Hepatocyte (in vitro differentiated cells): ENCODE measurements around the gene CHRDL1. TPM values are rescaled to one million over a fixed set of nuclear protein-coding genes. Genes with fewer than 3 reads are reported as not detected.

Source experiments
- DNase-seq: peaks from one replicate; pipeline ENCODE4 v3.0.0-alpha.2; 2016; ENCODE audit warnings: low spot score
- H2AFZ ChIP-seq: fragments of 200-600 bp; sonication (generic); 2 replicates; pipeline ENCODE4 v1.6.0; 2016; ENCODE audit warnings: antibody characterized with exemption, mild to moderate bottlenecking
- H3K27ac ChIP-seq: fragments of 200-600 bp; sonication (generic); 2 replicates; pipeline ENCODE4 v1.5.1; 2016; ENCODE audit warnings: mild to moderate bottlenecking
- H3K27me3 ChIP-seq: fragments of 200-600 bp; sonication (generic); 2 replicates; pipeline ENCODE4 v1.6.1; 2016
- H3K36me3 ChIP-seq: fragments of 200-600 bp; sonication (generic); replicated peaks from 2 replicates; pipeline ENCODE4 v1.5.1; 2016; ENCODE audit warnings: low read depth; ENCODE audit not compliant: insufficient read depth
- H3K4me1 ChIP-seq: fragments of 200-600 bp; sonication (generic); 2 replicates; pipeline ENCODE4 v1.5.1; 2016; ENCODE audit warnings: mild to moderate bottlenecking, moderate library complexity; ENCODE audit not compliant: insufficient read depth
- H3K4me2 ChIP-seq: fragments of 200-600 bp; sonication (generic); 2 replicates; pipeline ENCODE4 v1.6.0; 2016
- H3K4me3 ChIP-seq: fragments of 200-600 bp; sonication (generic); 2 replicates; pipeline ENCODE4 v1.5.1; 2016; ENCODE audit warnings: mild to moderate bottlenecking
- H3K79me2 ChIP-seq: fragments of 200-600 bp; sonication (generic); 2 replicates; pipeline ENCODE4 v1.6.0; 2017; ENCODE audit warnings: mild to moderate bottlenecking
- H3K9me2 ChIP-seq: fragments of 200-600 bp; sonication (generic); replicated peaks from 2 replicates; pipeline ENCODE4 v1.6.0; 2017; ENCODE audit warnings: mild to moderate bottlenecking; ENCODE audit not compliant: insufficient read depth
- H3K9me3 ChIP-seq: fragments of 200-600 bp; sonication (generic); 2 replicates; pipeline ENCODE4 v1.5.1; 2016; ENCODE audit warnings: low read depth, mild to moderate bottlenecking
- H4K20me1 ChIP-seq: fragments of 200-600 bp; sonication (generic); 2 replicates; pipeline ENCODE4 v1.6.0; 2016; ENCODE audit warnings: mild to moderate bottlenecking; ENCODE audit not compliant: insufficient read depth, poor library complexity, severe bottlenecking
- EZH2 ChIP-seq: fragments of 200-600 bp; sonication (generic); IDR thresholded peaks from 2 replicates; pipeline ENCODE4 v1.6.1; 2016; ENCODE audit warnings: antibody characterized with exemption, mild to moderate bottlenecking, borderline replicate concordance
- EZH2phosphoT487 ChIP-seq: fragments of 200-600 bp; sonication (generic); IDR thresholded peaks from one replicate; pipeline ENCODE4 v1.6.1; 2018; ENCODE audit warnings: antibody characterized with exemption, mild to moderate bottlenecking, low read depth, moderate library complexity; ENCODE audit not compliant: unreplicated experiment, severe bottlenecking
- WGBS: methylation state at CpG from one replicate; pipeline ENCODE4 v1.1.6; 2016; ENCODE audit warnings: low lambda C conversion rate; ENCODE audit errors: missing lambda C conversion rate; 5-methylcytosine and 5-hydroxymethylcytosine counted together
- polyA plus RNA-seq: library from polyadenylated mRNA; unstranded; fragments of >200 nt; fragmentation: Nextera tagmentation; extraction: Ambion mirVana; gene quantifications from 2 replicates; pipeline ENCODE4 v1.2.1, GENCODE V29; 2016
- total RNA-seq: library from RNA; depleted of rRNA; stranded (reverse); fragments of >200 nt; gene quantifications from 2 replicates; pipeline ENCODE4 v1.2.3, GENCODE V29; 2014
- TF ChIP-seq, protein P1 (sequence below): fragments of 200-600 bp; sonication (generic); IDR thresholded peaks from 2 replicates; pipeline ENCODE4 v1.5.1; 2016; ENCODE audit warnings: antibody characterized with exemption, mild to moderate bottlenecking; ENCODE audit not compliant: poor library complexity

The CHRDL1 gene
- total and polyA plus RNA-seq, 2 experiments from 2014 or later = 0.82 to 1.6 TPM

DNA sequence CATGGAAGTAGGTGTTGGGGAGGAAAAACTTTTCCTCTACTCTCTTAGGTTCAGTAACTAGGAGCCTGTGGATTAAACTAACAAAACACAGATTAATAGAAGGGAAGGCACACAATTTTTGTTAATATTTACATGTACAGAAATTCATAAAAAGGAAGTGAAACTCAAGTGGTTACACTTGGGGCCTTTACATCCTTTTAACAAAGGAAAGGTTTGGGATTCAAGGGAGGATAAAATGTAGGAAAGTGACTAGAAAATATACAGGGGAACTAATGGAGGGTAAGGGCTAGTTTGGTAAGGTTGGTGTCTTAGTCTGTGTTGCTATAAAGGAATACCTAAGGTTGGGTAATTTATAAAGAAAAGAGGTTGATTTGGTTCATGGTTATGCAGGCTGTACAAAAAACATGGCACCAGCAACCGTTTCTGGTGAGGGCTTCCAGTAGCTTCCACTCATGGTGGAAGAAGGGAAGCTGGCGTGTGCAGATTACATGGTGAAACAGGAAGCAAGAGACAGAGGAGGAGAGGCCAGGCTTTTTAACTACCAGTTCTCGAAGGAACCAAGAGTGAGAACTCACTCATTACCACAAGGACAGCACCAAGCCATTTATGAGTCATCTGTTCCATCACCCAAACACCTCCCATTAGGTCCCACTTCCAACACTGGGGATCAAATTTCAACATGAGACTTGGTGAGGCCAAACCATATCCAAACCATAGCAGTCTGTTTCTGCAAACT lies 124.4 kb downstream of the CHRDL1 start:
- H3K27ac ChIP-seq = no peak overlapping the region
- no peak overlapping the region for H2AFZ ChIP-seq
- 74% methylated on average over 3 of the region's 3 CpGs for WGBS
- no peaks in the 10 kb centered on the region for H4K20me1 ChIP-seq
- H3K4me2 ChIP-seq = no peak overlapping the region
- no peaks in the 10 kb centered on the region for H3K36me3 ChIP-seq
- H3K4me3 ChIP-seq = no peak overlapping the region
- no peak for TF ChIP-seq EZH2
- no peaks in the 10 kb centered on the region for H3K9me3 ChIP-seq
- H3K79me2 ChIP-seq = no peaks in the 10 kb centered on the region
- no peaks in the 10 kb centered on the region for H3K27me3 ChIP-seq
- DNase-seq = no peak
- no peaks in the 10 kb centered on the region for H3K9me2 ChIP-seq
- no peaks in the 10 kb centered on the region for H3K4me1 ChIP-seq

DNA sequence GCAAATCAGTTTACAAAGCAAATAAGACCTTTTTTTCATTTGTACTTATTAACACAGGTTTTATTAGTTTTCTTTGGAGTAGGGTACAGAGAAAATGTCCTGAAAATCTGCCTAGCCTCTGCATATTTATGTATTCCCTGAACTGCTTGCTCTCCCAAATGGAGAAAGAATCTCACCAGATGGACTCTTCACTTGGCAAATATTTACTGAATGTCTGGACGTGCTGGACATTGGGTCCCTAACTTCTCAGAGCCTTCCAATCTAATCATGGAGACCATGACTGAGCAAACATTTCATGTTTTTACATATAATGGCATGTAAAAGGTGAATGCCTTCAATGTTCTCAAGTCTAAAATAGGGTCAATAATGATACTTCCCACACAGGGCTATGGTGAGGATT lies 126.0 kb downstream of the CHRDL1 start:
- no peaks in the 10 kb centered on the region for H3K79me2 ChIP-seq
- H2AFZ ChIP-seq = no peak overlapping the region
- no peak for TF ChIP-seq EZH2phosphoT487
- no peak for TF ChIP-seq EZH2
- TF ChIP-seq, protein P1, sequence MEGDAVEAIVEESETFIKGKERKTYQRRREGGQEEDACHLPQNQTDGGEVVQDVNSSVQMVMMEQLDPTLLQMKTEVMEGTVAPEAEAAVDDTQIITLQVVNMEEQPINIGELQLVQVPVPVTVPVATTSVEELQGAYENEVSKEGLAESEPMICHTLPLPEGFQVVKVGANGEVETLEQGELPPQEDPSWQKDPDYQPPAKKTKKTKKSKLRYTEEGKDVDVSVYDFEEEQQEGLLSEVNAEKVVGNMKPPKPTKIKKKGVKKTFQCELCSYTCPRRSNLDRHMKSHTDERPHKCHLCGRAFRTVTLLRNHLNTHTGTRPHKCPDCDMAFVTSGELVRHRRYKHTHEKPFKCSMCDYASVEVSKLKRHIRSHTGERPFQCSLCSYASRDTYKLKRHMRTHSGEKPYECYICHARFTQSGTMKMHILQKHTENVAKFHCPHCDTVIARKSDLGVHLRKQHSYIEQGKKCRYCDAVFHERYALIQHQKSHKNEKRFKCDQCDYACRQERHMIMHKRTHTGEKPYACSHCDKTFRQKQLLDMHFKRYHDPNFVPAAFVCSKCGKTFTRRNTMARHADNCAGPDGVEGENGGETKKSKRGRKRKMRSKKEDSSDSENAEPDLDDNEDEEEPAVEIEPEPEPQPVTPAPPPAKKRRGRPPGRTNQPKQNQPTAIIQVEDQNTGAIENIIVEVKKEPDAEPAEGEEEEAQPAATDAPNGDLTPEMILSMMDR = no peak
- no peak for DNase-seq
- no peaks in the 10 kb centered on the region for H3K9me2 ChIP-seq
- WGBS = 42% methylated on average over 1 of the region's 1 CpG
- H4K20me1 ChIP-seq = no peaks in the 10 kb centered on the region
- no peaks in the 10 kb centered on the region for H3K27me3 ChIP-seq
- H3K27ac ChIP-seq = no peak overlapping the region
- H3K4me3 ChIP-seq = no peak overlapping the region
- H3K9me3 ChIP-seq = no peaks in the 10 kb centered on the region
- H3K4me1 ChIP-seq = no peaks in the 10 kb centered on the region
- H3K36me3 ChIP-seq = no peaks in the 10 kb centered on the region
- H3K4me2 ChIP-seq = no peak overlapping the region

DNA sequence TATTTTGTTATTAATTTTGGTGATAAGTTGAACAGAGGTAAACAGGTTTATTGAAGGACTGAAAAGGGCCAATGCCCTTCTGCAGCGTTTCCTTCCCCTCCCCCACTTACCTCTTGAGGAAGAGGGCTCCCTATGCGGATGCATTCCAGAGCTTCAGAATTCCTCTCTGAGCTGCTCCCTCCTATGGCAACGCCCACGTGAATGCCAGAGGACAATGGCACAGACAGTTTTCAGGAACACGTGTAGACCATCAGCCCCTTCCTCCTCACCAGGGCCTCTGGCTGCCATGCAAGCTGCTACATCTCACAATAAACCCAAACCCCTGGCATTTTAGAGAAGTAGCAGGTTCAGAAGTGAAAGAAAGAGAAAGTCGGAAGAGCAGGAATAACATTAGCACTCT lies 127.9 kb downstream of the CHRDL1 start:
- H3K4me2 ChIP-seq = no peak overlapping the region
- H3K27me3 ChIP-seq = no peaks in the 10 kb centered on the region
- no peaks in the 10 kb centered on the region for H3K4me1 ChIP-seq
- no peaks in the 10 kb centered on the region for H3K79me2 ChIP-seq
- H3K27ac ChIP-seq = no peak overlapping the region
- H3K9me3 ChIP-seq = no peaks in the 10 kb centered on the region
- H3K4me3 ChIP-seq = no peak overlapping the region
- H3K9me2 ChIP-seq = no peaks in the 10 kb centered on the region
- peak; percentile 13 for DNase-seq
- H4K20me1 ChIP-seq = no peaks in the 10 kb centered on the region
- no peaks in the 10 kb centered on the region for H3K36me3 ChIP-seq
- no peak for TF ChIP-seq EZH2phosphoT487
- TF ChIP-seq, protein P1 = no peak
- TF ChIP-seq EZH2 = no peak
- H2AFZ ChIP-seq = no peak overlapping the region
- WGBS = 34% methylated on average over 6 of the region's 6 CpGs

DNA sequence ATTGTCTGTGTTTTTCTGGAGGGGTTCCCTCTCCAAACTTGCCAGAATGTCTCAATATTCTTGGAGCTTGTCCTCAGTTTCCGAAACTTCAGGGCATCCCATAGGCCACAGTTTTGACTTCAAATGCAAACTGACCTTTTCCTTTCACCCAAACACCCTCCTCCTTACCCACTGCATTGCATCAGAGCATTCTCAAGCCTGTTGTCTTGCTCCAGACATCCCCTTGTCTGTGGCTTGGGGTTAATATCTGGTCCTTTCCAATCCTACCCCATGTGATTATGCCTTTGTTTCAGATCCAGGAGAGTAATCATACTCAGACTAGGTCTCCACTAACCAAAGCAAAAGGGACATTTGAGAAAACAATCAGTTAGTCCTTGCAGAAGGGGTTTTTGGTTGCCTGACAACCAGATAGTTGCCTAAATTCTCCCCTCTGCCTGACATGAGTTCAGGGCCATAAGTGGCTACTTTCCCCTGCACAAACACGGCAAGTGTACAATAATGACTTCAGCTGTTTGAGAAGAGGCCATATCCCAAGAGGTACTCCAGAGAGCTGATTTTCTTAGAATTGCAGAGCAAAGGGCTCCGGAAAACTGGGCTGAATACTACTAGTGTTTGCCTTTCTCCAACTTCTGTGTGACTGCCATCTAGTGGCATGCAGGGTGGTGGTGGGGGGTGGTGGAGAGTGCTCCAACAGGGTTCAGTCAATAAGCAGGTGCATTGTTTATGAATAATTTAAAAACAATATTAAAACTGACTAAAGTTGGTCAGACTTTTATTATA lies 130.2 kb downstream of the CHRDL1 start:
- Histone ChIP-seq H3K4me2 (no peak overlapping the region), H3K9me3 (no peaks in the 10 kb centered on the region), H3K9me2 (no peaks in the 10 kb centered on the region), H2AFZ (no peak overlapping the region), H3K79me2 (no peaks in the 10 kb centered on the region), H3K4me3 (no peak overlapping the region), H4K20me1 (no peaks in the 10 kb centered on the region), H3K27ac (no peak overlapping the region), H3K36me3 (no peaks in the 10 kb centered on the region), H3K27me3 (no peaks in the 10 kb centered on the region), H3K4me1 (no peaks in the 10 kb centered on the region)
- DNase-seq = peak; percentile 54
- TF ChIP-seq EZH2phosphoT487 = no peak
- TF ChIP-seq, protein P1 = peak; percentile 44
- 53% methylated on average over 3 of the region's 3 CpGs for WGBS
